Esophagus squamous epithelium (tissue), 4 donors: ENCODE results near the gene NPDC1.

Source experiments
- CTCF ChIP-seq, 6 experiments: fragments of 450-650 bp in 4 of 6; fragments of 200-600 bp in 2 of 6; sonication (generic) in 2 of 6; IDR thresholded peaks; one replicate each; pipeline ENCODE4 v1.5.1; 2016 to 2019; ENCODE audit warnings: antibody characterized with exemption in 6 of 6, mild to moderate bottlenecking in 4 of 6, moderate library complexity in 4 of 6
- POLR2A ChIP-seq, 4 donors: fragments of 450-650 bp; IDR thresholded peaks; one replicate each; pipeline ENCODE4 v1.6.1; 2017; ENCODE audit warnings: antibody characterized with exemption in 4 of 4, mild to moderate bottlenecking in 4 of 4, moderate library complexity in 3 of 4

GRCh38 chr9:137077758-137078693 is 32.0 kb upstream of the NPDC1 start:
- TF ChIP-seq CTCF (IDR thresholded peaks at IDR 0.05) = no peak
- TF ChIP-seq POLR2A (IDR thresholded peaks at IDR 0.05) = no peak
